GM18909 (cell line): Measurements from ENCODE around the gene CD274.
"Not testable (repeated sequence)": the region's sequence is repeated elsewhere in the genome, so short reads cannot be mapped to it uniquely, and the experiment has no call there.

Source experiments
- ATAC-seq: cut with Tn5 transposase; IDR thresholded peaks from one replicate; pipeline ENCODE4 v1.9.1; 2021; ENCODE audit warnings: mild to moderate bottlenecking; ENCODE audit not compliant: unreplicated experiment, poor library complexity

CD274 gene

GRCh38 chr9:5460157-5460556 lies 9.8 kb downstream of the CD274 start:
- no peak for ATAC-seq

GRCh38 chr9:5464831-5465330 lies 14.5 kb downstream of the CD274 start:
- ATAC-seq = not testable (repeated sequence)

GRCh38 chr9:5466005-5466404 lies 15.7 kb downstream of the CD274 start:
- no peak for ATAC-seq

GRCh38 chr9:5466766-5467165 lies 16.4 kb downstream of the CD274 start:
- ATAC-seq = no peak

GRCh38 chr9:5468850-5469249 lies 18.5 kb downstream of the CD274 start:
- ATAC-seq = no peak

- no peak for ATAC-seq
Observed at GRCh38 chr9:5470122-5470521, 19.8 kb downstream of the CD274 start.

GRCh38 chr9:5470816-5471215 lies 20.5 kb downstream of the CD274 start:
- ATAC-seq = no peak

GRCh38 chr9:5475611-5476010 lies 25.3 kb downstream of the CD274 start:
- not testable (repeated sequence) for ATAC-seq

GRCh38 chr9:5478206-5478605 lies 27.9 kb downstream of the CD274 start:
- no peak for ATAC-seq

GRCh38 chr9:5479994-5480694 lies 29.8 kb downstream of the CD274 start:
- ATAC-seq = no peak

GRCh38 chr9:5480919-5481318 lies 30.6 kb downstream of the CD274 start:
- ATAC-seq = no peak

GRCh38 chr9:5481322-5482040 lies 31.1 kb downstream of the CD274 start:
- ATAC-seq = no peak

- ATAC-seq = no peak
Observed at GRCh38 chr9:5482194-5482593, 31.9 kb downstream of the CD274 start.

GRCh38 chr9:5483306-5483705 lies 33.0 kb downstream of the CD274 start:
- no peak for ATAC-seq

- no peak for ATAC-seq
Observed at GRCh38 chr9:5485378-5486085, 35.2 kb downstream of the CD274 start.

- no peak for ATAC-seq
Observed at GRCh38 chr9:5486988-5487387, 36.6 kb downstream of the CD274 start.

GRCh38 chr9:5488221-5489008 lies 38.1 kb downstream of the CD274 start:
- no peak for ATAC-seq

GRCh38 chr9:5489630-5490490 lies 39.5 kb downstream of the CD274 start:
- no peak for ATAC-seq

GRCh38 chr9:5492965-5493678 lies 42.8 kb downstream of the CD274 start:
- peak; percentile 35 for ATAC-seq
